Midbrain (tissue), 1 donor: Measurements from ENCODE around the gene CDH7.

Experiments used
- DNase-seq: peaks from one replicate; lab custom pipeline; 2025; lab: John Stamatoyannopoulos, UW

The CDH7 gene

GRCh38 chr18:65767406-65767805 lies 16.6 kb downstream of the CDH7 start:
- no peak for DNase-seq

GRCh38 chr18:65768120-65768778 lies 17.4 kb downstream of the CDH7 start:
- DNase-seq: no peak

- DNase-seq: no peak
These were observed 18.8 kb downstream of the CDH7 start for GRCh38 chr18:65769652-65770051.

- no peak for DNase-seq
These were observed 35.7 kb downstream of the CDH7 start for GRCh38 chr18:65786474-65786873.

GRCh38 chr18:65788373-65788772 lies 37.6 kb downstream of the CDH7 start:
- DNase-seq: no peak

GRCh38 chr18:65790604-65791003 lies 39.8 kb downstream of the CDH7 start:
- no peak for DNase-seq

- no peak for DNase-seq
These were observed 40.9 kb downstream of the CDH7 start for GRCh38 chr18:65791719-65792118.

- DNase-seq: no peak
These were observed 41.8 kb downstream of the CDH7 start for GRCh38 chr18:65792456-65793074.

GRCh38 chr18:65808759-65809158 lies 57.9 kb downstream of the CDH7 start:
- no peak for DNase-seq

- DNase-seq: no peak
These were observed 60.5 kb downstream of the CDH7 start for GRCh38 chr18:65811307-65811706.

- no peak for DNase-seq
These were observed 64.7 kb downstream of the CDH7 start for GRCh38 chr18:65815506-65815905.

GRCh38 chr18:65817178-65817577 lies 66.4 kb downstream of the CDH7 start:
- DNase-seq: no peak

GRCh38 chr18:65821911-65822310 lies 71.1 kb downstream of the CDH7 start:
- DNase-seq: no peak

- no peak for DNase-seq
These were observed 72.0 kb downstream of the CDH7 start for GRCh38 chr18:65822826-65823225.

- no peak for DNase-seq
These were observed 76.6 kb downstream of the CDH7 start for GRCh38 chr18:65827444-65827843.

GRCh38 chr18:65835881-65836280 lies 85.1 kb downstream of the CDH7 start:
- DNase-seq: no peak

- DNase-seq: no peak
These were observed 95.3 kb downstream of the CDH7 start for GRCh38 chr18:65846107-65846506.

- no peak for DNase-seq
These were observed 101.5 kb downstream of the CDH7 start for GRCh38 chr18:65852273-65852672.

- no peak for DNase-seq
These were observed 108.3 kb downstream of the CDH7 start for GRCh38 chr18:65859075-65859474.

GRCh38 chr18:65869527-65869926 lies 118.7 kb downstream of the CDH7 start:
- no peak for DNase-seq

GRCh38 chr18:65876310-65876709 lies 125.5 kb downstream of the CDH7 start:
- DNase-seq: no peak

- no peak for DNase-seq
These were observed 146.5 kb downstream of the CDH7 start for GRCh38 chr18:65897292-65897691.

- DNase-seq: no peak
These were observed 150.7 kb downstream of the CDH7 start for GRCh38 chr18:65901522-65901921.

- DNase-seq: no peak
These were observed 155.8 kb downstream of the CDH7 start for GRCh38 chr18:65906621-65907034.
